HG03280 (cell line): ENCODE results near the gene ACAT1.
"Not testable (repeated sequence)": the region's sequence is repeated elsewhere in the genome, so short reads cannot be mapped to it uniquely, and the experiment has no call there.

Experiments used
- ATAC-seq: cut with Tn5 transposase; IDR thresholded peaks from one replicate; pipeline ENCODE4 v1.9.1; 2021; ENCODE audit warnings: mild to moderate bottlenecking, moderate library complexity; ENCODE audit not compliant: unreplicated experiment

ACAT1 gene

DNA sequence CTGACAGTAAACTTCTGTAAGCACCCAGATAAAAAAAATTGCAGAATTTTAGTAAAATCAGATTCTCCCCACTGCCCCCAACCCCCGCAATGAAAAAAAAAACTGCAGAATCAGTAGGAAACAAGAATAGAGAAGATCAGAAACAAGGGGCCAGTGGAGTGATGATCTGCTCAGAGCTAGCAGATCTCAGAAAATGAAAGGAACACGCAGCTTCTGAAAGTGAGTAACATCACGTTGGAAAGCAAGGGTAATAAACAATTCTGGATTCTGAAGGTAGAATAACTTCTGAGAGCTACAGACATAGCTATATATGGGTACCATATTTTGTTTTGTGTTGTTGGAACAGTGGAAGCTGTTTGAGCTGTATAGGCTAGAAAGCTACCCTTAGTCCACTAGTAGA is 23.2 kb downstream of the ACAT1 start:
- no peak for ATAC-seq

DNA sequence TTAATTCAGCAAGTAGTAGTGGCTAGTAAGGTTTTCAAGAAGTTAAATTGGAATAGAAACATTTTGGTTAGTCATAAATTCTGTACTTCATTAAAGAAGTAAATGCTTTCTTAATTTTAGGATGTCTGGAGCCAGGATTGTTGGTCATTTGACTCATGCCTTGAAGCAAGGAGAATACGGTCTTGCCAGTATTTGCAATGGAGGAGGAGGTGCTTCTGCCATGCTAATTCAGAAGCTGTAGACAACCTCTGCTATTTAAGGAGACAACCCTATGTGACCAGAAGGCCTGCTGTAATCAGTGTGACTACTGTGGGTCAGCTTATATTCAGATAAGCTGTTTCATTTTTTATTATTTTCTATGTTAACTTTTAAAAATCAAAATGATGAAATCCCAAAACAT is 25.8 kb downstream of the ACAT1 start:
- no peak for ATAC-seq

DNA sequence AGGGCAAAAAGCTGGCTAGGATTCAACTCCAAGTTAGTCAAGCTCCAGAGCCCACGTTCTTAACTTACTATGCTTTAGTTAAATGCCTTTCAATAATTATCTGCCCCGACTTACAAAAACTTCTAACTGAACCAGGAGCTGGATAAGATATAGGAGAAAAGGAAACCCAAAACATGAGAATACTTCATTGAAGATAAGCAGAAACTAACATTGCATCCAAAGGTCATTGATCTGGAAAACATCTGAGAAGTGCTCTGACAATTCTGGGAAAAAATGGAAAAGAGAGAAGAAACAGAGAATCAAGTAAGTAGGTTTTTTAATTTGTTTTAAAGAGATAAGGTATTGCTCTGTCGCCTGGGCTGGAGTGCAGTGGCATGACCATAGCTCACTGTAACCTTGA is 27.2 kb downstream of the ACAT1 start:
- ATAC-seq, result no peak

DNA sequence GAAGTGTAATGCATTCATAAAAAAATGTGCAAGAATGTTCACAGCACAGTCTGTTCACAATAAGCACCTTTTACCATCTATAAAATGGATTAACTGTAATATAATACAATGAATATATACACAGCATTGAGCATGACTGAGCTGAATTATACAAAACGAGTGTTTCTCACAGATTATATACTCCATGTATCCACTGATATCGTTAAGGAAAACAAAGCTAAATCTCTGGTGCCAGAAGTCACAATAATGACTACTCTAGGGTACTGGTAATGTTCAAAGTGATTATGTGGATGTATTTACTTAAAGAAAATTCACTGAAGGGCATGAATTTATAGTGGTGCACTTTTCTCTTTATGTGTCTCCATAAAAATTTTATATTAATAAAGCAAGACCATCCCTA is 33.2 kb downstream of the ACAT1 start:
- no peak for ATAC-seq

DNA sequence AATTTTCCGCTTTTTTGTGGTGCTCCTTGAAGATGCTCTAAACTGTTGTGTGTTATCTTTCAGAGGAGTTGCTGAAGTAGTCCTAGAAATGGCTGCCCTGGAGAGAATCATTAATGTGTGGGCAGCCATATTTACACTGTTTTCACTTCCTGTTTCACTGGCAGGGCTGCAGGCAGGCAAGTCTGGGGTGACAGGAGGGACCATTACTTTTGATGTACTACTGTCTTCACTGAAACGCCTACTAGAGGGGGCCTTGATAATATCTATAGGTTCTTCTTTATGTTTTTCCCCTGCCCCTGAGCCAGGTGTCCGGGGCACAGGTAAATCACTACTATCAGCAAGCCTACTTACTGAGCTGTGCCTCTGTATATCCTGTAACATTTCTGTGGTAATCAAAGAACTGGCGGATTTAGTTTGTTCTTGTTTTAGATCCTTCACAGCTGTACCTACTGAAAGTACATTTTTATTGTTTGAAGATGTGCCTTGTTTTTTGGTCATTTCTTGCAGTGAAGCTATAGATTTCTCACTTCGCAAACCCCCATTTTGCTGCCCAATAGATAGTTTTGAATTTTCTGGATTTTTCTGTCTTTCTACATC is 39.7 kb downstream of the ACAT1 start:
- peak; percentile 97 for ATAC-seq

DNA sequence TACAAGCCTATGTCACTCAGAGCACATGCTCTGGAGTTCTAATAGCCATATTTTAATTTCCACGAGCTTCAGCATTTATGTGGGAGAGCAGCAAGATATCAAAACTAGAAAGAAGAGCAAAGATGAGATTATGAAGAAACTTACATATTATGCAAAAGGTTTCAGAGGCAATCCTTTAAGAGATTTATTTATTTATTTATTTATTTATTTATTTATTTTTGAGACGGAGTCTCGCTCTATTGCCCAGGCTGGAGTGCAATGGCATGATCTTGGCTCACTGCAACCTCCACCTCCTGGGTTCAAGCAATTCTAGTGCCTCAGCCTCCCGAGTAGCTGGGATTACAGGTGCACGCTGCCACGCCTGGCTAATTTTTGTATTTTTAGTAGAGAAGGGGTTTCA is 41.5 kb downstream of the ACAT1 start:
- not testable (repeated sequence) for ATAC-seq

DNA sequence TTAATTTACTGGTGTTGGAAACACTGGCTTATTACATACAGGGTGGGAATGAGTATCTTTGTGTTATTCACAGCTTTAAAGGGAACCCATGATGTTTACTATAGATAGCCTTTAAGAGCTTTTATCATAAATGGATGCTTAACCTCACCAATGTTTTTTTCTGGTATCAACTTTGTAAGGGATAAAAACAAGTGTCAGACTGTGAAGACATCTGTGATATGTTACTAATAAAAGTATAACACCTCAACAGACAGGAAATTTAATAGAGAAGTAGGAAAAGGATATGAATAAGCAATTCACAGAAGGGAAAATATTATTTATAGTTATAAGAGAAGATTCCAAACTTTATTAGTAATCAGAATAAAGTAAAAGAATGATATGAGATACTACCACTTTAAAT is 46.3 kb downstream of the ACAT1 start:
- no peak for ATAC-seq

DNA sequence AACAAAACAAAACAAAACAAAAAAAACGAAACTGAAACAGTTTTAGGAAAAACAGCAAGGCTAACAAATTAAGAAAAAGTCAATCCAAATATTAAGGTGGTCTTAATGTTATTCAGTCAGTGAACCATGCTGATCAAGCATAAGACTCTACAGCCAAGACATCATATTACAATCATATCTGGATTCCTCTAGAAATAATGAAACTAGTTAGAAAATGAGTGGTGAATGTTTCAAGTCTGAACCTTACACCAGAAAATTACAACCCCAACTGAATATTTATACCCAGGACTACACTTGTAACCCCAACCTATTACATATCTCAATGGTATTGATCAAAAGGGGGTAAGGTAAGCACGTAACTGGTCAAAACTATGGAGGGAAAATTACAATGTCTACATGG is 48.8 kb downstream of the ACAT1 start:
- no peak for ATAC-seq

DNA sequence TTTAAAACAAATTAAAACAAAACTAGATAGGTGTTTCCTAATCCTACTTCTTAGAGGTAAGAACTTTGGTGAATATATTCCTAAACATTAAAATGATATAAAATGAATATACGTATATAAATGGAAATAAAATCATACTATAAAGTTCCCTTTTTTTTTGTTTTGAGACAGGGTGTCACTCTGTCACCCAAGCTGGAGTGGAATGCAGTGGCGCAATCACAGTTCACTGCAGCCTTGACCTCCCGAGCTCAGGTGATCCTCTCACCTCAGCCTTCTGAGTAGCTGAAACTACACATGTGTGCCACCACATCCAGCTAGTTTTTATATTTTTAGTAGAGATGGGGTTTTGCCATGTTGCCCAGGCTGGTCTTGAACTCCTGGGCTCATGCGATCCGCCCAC is 56.2 kb downstream of the ACAT1 start:
- ATAC-seq, result no peak

DNA sequence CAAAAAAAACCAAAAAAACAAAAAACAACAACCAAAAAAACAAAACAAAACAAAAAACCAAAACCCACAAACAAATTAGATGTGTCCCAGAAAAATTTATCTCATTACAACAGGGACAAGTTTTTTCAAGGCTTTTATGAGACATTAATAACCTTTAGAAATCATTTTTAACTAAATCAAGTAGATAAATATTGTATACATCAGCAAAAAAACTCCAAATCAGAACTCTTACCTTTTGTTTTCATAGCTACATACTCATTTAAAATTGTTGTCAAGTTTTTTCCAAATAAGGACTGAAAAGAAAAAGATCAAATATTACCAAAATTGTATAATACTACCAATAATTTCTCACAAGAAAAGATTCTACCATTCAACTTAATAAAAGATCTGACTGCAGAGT is 72.4 kb downstream of the ACAT1 start:
- ATAC-seq, result no peak

DNA sequence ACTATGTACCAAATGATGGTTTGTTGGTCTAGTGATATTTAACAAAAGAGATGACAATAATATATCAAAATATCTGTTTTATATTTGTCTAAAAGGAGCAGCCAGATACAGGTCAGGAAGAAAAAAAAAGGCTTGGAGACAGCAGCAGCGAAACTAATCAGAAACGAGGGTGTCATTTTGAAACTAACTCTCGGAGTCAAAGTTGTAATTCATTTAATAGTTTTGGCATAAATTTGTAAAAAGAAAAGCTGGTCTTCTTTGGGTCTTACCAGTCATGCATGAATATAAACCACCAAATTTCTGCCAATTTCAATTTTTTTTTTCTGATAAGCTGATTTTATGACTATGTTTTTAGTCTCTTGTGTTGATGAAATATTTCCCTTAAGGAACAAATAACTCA is 75.5 kb downstream of the ACAT1 start:
- ATAC-seq, result no peak
